Adipocyte (in vitro differentiated cells): ENCODE results near the gene PLA2G4F.

ENCODE experiments used
- DNase-seq: peaks from one replicate; pipeline ENCODE4 v3.0.0-alpha.2; 2015; ENCODE audit warnings: low read depth
- H3K27me3 ChIP-seq: replicated peaks from 2 replicates; pipeline ENCODE4 v1.7.0; 2013; ENCODE audit warnings: mild to moderate bottlenecking, low read length, moderate library complexity; ENCODE audit not compliant: control insufficient read depth, insufficient read depth
- H3K36me3 ChIP-seq: 2 replicates; pipeline ENCODE4 v1.7.0; 2013; ENCODE audit warnings: low read length, mild to moderate bottlenecking, moderate library complexity; ENCODE audit not compliant: control insufficient read depth, insufficient read depth, severe bottlenecking
- H3K4me1 ChIP-seq: 2 replicates; pipeline ENCODE4 v1.7.0; 2013; ENCODE audit warnings: mild to moderate bottlenecking, low read length, moderate library complexity; ENCODE audit not compliant: control insufficient read depth, insufficient read depth
- H3K4me3 ChIP-seq: 2 replicates; pipeline ENCODE4 v1.7.0; 2013; ENCODE audit warnings: mild to moderate bottlenecking, low read length, moderate library complexity
- H3K9ac ChIP-seq: 2 replicates; pipeline ENCODE4 v1.7.0; 2013; ENCODE audit warnings: mild to moderate bottlenecking, low read length, moderate library complexity
- H3K9me3 ChIP-seq: 2 replicates; pipeline ENCODE4 v1.7.0; 2013; ENCODE audit warnings: mild to moderate bottlenecking, low read length, moderate library complexity; ENCODE audit not compliant: control insufficient read depth

Gene PLA2G4F

DNA sequence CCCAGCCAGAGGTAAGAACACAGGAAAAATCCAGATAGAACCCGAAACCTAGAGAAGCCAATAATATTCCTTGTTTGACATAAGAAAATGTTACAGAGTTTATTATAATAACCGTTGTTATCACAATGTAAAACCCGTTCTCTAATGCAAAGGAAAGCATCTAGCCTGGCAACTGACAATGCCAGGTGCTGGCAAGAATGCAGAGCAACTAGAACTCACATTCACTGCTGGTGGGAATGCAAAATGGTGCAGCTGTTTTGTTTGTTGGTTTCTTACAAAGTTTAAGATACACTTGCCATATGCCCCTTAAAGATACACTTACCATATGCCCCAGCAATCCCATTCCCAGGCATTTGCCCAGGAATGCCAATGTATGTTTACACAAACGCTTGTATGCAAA is 28.3 kb upstream of the PLA2G4F start:
- no peaks in the 10 kb centered on the region for H3K9me3 ChIP-seq
- H3K4me1 ChIP-seq = no peaks in the 10 kb centered on the region
- no peak overlapping the region for H3K4me3 ChIP-seq
- no peak for DNase-seq
- H3K36me3 ChIP-seq = peaks cover 94% of the 10 kb centered on the region
- no peaks in the 10 kb centered on the region for H3K27me3 ChIP-seq
- H3K9ac ChIP-seq = no peak overlapping the region

DNA sequence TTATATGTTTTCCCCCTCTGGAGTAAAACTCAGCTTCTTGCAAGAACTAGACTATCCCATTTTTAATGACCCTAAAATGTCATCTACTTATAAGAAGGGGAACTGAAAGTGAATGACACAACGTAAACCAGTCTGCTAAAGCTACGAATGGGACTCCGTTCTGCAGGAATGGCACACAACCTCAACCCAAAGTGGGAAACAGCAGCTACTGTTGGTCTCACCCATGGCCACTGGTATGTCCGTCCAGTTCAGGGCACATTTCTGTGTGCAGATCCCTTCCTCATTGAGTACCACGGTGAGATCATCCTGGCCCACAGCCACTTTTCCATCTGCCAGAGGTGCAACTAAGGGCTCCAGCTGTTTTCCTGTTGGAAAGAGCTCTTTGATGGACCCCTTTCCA is 27.9 kb upstream of the PLA2G4F start:
- Histone ChIP-seq H3K4me1 (no peaks in the 10 kb centered on the region), H3K9me3 (no peaks in the 10 kb centered on the region), H3K9ac (no peak overlapping the region), H3K27me3 (no peaks in the 10 kb centered on the region), H3K4me3 (no peak overlapping the region), H3K36me3 (peaks cover 96% of the 10 kb centered on the region)
- DNase-seq = no peak

DNA sequence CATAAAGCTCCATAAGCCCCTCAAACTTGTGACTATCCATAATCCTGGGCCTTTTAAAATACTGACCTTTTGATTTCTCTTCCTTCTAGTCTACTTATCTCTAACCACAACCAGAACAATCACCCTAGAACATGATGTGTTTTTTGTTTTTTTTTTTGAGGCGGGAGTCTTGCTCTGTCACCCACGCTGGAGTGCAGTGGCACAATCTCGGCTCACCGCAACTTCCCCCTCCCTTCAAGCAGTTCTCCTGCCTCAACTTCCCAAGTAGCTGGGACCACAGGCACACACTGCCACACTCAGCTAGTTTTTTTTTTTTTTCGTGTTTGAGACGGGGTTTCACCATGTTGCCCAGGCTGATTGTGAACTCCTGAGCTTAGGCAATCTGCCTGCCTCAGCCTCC is 26.5 kb upstream of the PLA2G4F start:
- H3K4me1 ChIP-seq = no peaks in the 10 kb centered on the region
- H3K27me3 ChIP-seq = no peaks in the 10 kb centered on the region
- H3K9ac ChIP-seq = no peak overlapping the region
- H3K9me3 ChIP-seq = no peaks in the 10 kb centered on the region
- no peak for DNase-seq
- peaks cover 94% of the 10 kb centered on the region for H3K36me3 ChIP-seq
- no peak overlapping the region for H3K4me3 ChIP-seq

DNA sequence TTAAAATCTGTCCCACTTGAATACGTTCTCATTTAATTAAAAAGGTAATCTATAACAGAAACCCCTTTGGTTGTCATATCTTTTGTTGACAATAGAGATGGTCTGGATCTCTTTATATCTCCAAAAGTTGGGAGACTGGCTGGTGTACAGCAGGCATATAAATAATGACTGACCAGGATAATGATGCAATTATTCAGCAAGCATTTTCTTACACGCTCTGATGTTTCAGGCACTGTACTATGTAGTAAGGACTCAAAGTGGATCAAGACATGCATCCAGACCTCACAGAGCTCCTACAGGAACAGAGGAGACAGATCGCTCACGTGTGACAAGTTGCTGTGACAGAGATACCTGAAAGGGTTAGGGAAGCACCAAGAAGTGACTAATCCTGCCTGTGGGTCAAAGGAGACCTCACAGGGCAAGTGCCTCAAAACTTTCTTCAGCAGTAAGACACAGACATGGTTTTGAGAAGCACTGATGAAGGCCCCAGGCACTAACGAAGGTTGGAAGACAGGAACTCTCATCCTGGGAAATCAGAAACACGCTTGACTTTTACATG is 26.0 kb upstream of the PLA2G4F start:
- Histone ChIP-seq H3K36me3 (peaks cover 94% of the 10 kb centered on the region), H3K9ac (no peak overlapping the region), H3K9me3 (no peaks in the 10 kb centered on the region), H3K27me3 (no peaks in the 10 kb centered on the region), H3K4me3 (no peak overlapping the region), H3K4me1 (no peaks in the 10 kb centered on the region)
- no peak for DNase-seq

DNA sequence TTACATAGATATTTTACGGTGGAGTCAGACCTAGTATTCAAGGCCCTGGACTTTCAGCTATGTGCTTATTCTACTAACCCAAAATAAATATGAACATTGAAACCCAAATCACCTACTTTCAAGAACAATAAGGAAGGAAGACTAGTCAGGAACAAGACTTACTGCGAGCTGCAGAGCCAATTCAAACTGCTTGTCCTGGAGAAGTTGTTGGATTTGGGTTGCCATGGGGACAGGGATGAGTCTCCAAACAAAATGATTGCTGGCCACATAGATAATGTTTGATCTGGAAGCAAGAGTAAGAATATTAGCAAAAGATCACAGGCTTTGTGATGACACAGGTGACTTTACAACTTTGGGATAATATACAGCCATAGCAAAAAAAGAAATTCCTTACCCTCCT is 21.6 kb upstream of the PLA2G4F start:
- no peak for DNase-seq

DNA sequence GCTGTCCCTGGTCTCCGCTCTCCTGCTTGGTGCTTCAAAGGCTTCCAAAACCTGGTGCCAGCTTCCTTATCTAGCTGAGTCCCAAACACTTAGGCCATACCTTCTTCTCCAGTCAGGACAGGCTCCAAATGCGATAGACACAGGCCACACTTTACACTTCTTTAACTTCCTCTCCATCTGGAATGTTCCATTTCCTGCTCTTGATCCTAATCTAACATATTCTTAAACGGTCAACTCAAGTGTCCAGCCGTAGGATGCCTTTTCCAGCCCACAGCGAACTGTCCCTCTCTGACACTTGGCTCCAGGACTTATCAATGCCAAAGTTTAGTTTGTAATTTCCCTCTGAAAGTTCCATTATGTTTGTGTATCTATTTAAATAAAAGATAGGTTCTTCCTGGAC is 19.2 kb upstream of the PLA2G4F start:
- Histone ChIP-seq H3K36me3 (peaks cover 87% of the 10 kb centered on the region), H3K9me3 (no peaks in the 10 kb centered on the region), H3K4me1 (no peaks in the 10 kb centered on the region), H3K27me3 (no peaks in the 10 kb centered on the region), H3K9ac (no peak overlapping the region), H3K4me3 (no peak overlapping the region)
- no peak for DNase-seq

More for the DNA sequence above, 21.6 kb upstream of the PLA2G4F start:
- H3K9me3 ChIP-seq = no peaks in the 10 kb centered on the region
- no peaks in the 10 kb centered on the region for H3K4me1 ChIP-seq
- no peak overlapping the region for H3K4me3 ChIP-seq
- H3K9ac ChIP-seq = no peak overlapping the region
- peaks cover 87% of the 10 kb centered on the region for H3K36me3 ChIP-seq
- H3K27me3 ChIP-seq = no peaks in the 10 kb centered on the region

DNA sequence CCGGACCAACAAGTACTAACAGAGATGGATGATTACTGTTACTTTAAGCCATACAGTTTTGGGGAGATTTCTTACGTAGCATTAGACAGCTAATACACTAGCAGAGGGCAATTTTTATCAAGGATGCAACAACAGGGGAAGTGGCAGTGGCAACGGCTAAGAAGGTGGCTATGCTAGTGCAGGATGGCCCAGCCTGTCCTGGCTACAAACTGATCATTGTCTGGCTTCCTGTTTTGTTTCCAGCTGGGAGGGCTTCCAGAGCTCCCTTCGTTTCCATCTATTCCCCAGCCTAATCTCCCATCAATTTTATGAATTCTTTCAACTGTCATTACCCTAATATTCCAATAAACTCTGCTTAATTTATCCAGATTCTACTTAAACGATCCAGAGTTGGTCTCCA is 16.0 kb upstream of the PLA2G4F start:
- H3K27me3 ChIP-seq = no peaks in the 10 kb centered on the region
- no peak for DNase-seq
- H3K4me1 ChIP-seq = no peaks in the 10 kb centered on the region
- no peaks in the 10 kb centered on the region for H3K9me3 ChIP-seq
- H3K9ac ChIP-seq = no peak overlapping the region
- peaks cover 89% of the 10 kb centered on the region for H3K36me3 ChIP-seq
- no peak overlapping the region for H3K4me3 ChIP-seq

DNA sequence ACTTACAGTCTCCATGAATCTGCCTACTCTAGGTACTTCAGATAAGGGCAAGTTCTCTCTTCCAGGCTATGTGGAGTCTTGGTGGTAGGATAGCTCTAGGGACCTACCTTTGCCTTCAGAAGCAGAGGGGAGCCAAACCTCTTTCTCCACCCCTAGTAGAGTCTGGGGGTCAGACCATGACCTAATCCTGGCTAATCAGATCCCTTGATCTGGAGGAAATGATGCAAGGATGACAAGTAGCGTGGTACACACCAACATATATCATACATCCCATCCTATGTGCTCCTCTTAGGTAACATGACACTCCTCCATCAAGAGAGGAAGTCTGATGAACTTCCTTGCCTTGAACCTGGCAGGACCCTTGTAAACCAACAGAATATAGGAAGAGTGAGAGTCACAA is 15.4 kb upstream of the PLA2G4F start:
- no peak overlapping the region for H3K9ac ChIP-seq
- no peaks in the 10 kb centered on the region for H3K9me3 ChIP-seq
- no peak for DNase-seq
- H3K36me3 ChIP-seq = peaks cover 89% of the 10 kb centered on the region
- no peaks in the 10 kb centered on the region for H3K27me3 ChIP-seq
- no peaks in the 10 kb centered on the region for H3K4me1 ChIP-seq
- no peak overlapping the region for H3K4me3 ChIP-seq

DNA sequence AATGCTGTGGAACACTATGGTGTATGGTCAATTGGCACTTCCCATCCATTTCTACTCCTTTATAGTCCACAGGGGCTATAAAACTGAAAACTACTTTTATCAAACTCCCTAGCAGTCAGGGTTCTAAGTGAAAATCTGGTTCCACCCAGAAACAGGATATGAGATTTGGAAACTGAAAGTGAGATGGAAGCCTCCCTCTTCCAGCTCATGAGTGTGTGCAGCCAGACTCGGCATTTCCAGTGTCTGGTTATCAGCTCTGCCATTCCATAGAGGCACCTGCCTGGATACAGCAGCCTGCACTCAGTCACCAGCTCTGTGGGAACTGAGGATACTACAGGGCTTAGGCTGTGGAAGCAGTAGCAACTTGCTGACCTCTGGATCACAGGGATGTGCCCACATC is 14.7 kb upstream of the PLA2G4F start:
- no peaks in the 10 kb centered on the region for H3K9me3 ChIP-seq
- H3K9ac ChIP-seq = no peak overlapping the region
- no peaks in the 10 kb centered on the region for H3K4me1 ChIP-seq
- no peaks in the 10 kb centered on the region for H3K27me3 ChIP-seq
- H3K36me3 ChIP-seq = peaks cover 89% of the 10 kb centered on the region
- no peak overlapping the region for H3K4me3 ChIP-seq
- no peak for DNase-seq

DNA sequence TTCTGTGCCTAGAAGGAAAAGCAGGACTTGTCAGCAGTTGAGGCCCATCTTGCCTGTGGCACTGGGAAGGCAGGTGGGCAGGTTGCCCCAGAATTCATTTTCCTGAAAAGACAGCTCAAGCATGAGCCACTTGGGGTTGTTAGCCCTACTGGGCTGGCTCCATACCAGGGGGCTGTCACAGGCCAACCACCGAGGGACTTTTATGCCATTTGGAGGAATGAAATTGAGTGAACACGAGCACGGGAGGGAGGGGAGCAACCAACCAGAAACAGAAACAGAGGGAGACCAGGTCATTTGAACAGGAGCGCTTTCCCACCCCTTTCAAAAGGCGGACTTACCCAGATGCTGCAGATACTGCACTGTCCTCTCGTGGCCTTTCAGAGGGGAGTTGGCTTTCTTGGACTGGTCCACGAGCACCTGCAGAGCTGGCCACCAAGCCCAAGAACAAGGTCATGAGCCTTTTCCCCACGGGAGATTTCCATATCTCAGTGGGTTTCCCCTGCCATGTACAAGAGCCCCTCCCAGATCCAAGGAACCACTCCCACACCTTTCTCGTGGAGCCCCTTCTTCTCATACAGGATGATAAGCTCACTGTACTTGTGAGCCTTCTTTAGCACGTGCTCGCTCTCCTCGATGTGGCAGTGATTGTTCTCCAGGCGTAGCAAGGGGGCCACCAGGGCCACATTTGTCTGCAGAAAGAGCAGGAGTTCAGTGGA is 9.9 kb upstream of the PLA2G4F start:
- H3K4me3 ChIP-seq = no peak overlapping the region
- no peaks in the 10 kb centered on the region for H3K9me3 ChIP-seq
- H3K4me1 ChIP-seq = no peaks in the 10 kb centered on the region
- H3K36me3 ChIP-seq = peaks cover 97% of the 10 kb centered on the region
- DNase-seq = no peak
- H3K9ac ChIP-seq = no peak overlapping the region
- H3K27me3 ChIP-seq = no peaks in the 10 kb centered on the region

DNA sequence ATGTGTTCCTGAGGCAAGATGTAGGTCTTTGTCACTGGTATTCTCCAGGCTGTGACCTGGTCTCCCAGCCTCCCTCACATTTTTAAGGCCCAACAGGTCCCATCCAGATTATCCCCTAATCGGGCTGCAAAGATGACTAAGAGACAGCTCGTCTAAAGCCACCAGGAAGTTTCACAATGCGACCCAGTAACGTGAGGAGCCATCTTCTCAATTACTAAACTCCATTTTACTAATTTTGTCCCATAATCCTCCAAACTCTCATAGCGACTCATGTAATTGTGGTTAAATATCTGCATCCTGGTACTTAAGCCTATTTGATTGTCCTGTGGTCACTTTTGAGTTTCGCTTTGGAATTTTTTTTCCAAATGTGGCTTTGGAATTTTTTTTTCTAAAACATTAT is 8.7 kb upstream of the PLA2G4F start:
- H3K9me3 ChIP-seq = no peaks in the 10 kb centered on the region
- no peaks in the 10 kb centered on the region for H3K27me3 ChIP-seq
- H3K36me3 ChIP-seq = peaks cover 99% of the 10 kb centered on the region
- no peak overlapping the region for H3K4me3 ChIP-seq
- DNase-seq = no peak
- no peak overlapping the region for H3K9ac ChIP-seq
- H3K4me1 ChIP-seq = no peaks in the 10 kb centered on the region
